HS-27A (cell line): ENCODE data around the gene WWOX.

Source experiments
- DNase-seq: peaks from one replicate; pipeline ENCODE4 v3.0.0-alpha.2; 2012; ENCODE audit warnings: low read depth, missing footprints

Gene WWOX

GRCh38 chr16:78474762-78475161, 375.3 kb downstream of the WWOX start:
- no peak for DNase-seq

GRCh38 chr16:78476615-78477014, 377.2 kb downstream of the WWOX start:
- DNase-seq: no peak

- no peak for DNase-seq
Observed at GRCh38 chr16:78478267-78478861, 378.9 kb downstream of the WWOX start.

GRCh38 chr16:78479723-78480122, 380.3 kb downstream of the WWOX start:
- DNase-seq: no peak

GRCh38 chr16:78480588-78480987, 381.1 kb downstream of the WWOX start:
- DNase-seq: no peak

- no peak for DNase-seq
Observed at GRCh38 chr16:78483124-78483992, 383.9 kb downstream of the WWOX start.

GRCh38 chr16:78484509-78485058, 385.1 kb downstream of the WWOX start:
- no peak for DNase-seq

GRCh38 chr16:78485188-78485916, 385.9 kb downstream of the WWOX start:
- DNase-seq: no peak

- DNase-seq: no peak
Observed at GRCh38 chr16:78485917-78486257, 386.4 kb downstream of the WWOX start.

- no peak for DNase-seq
Observed at GRCh38 chr16:78487471-78487870, 388.0 kb downstream of the WWOX start.

- DNase-seq: no peak
Observed at GRCh38 chr16:78489072-78489471, 389.6 kb downstream of the WWOX start.

- no peak for DNase-seq
Observed at GRCh38 chr16:78489631-78490030, 390.2 kb downstream of the WWOX start.

GRCh38 chr16:78490431-78490830, 391.0 kb downstream of the WWOX start:
- no peak for DNase-seq

GRCh38 chr16:78490847-78491246, 391.4 kb downstream of the WWOX start:
- DNase-seq: no peak

- DNase-seq: no peak
Observed at GRCh38 chr16:78493573-78493972, 394.1 kb downstream of the WWOX start.

GRCh38 chr16:78494105-78494504, 394.7 kb downstream of the WWOX start:
- no peak for DNase-seq

GRCh38 chr16:78494674-78495073, 395.2 kb downstream of the WWOX start:
- no peak for DNase-seq

- no peak for DNase-seq
Observed at GRCh38 chr16:78496189-78496588, 396.7 kb downstream of the WWOX start.

- DNase-seq: no peak
Observed at GRCh38 chr16:78499399-78499798, 399.9 kb downstream of the WWOX start.

- DNase-seq: no peak
Observed at GRCh38 chr16:78500659-78501270, 401.3 kb downstream of the WWOX start.

GRCh38 chr16:78501744-78502143, 402.3 kb downstream of the WWOX start:
- no peak for DNase-seq

GRCh38 chr16:78502812-78503350, 403.4 kb downstream of the WWOX start:
- DNase-seq: no peak
